ENCODE data around the gene DLG5. TPM values are rescaled to one million over a fixed set of nuclear protein-coding genes. Genes with fewer than 3 reads are reported as not detected.

Gene DLG5
- total RNA-seq, 2 experiments from 2014 or later, result 2.1 to 2.3 TPM

DNA sequence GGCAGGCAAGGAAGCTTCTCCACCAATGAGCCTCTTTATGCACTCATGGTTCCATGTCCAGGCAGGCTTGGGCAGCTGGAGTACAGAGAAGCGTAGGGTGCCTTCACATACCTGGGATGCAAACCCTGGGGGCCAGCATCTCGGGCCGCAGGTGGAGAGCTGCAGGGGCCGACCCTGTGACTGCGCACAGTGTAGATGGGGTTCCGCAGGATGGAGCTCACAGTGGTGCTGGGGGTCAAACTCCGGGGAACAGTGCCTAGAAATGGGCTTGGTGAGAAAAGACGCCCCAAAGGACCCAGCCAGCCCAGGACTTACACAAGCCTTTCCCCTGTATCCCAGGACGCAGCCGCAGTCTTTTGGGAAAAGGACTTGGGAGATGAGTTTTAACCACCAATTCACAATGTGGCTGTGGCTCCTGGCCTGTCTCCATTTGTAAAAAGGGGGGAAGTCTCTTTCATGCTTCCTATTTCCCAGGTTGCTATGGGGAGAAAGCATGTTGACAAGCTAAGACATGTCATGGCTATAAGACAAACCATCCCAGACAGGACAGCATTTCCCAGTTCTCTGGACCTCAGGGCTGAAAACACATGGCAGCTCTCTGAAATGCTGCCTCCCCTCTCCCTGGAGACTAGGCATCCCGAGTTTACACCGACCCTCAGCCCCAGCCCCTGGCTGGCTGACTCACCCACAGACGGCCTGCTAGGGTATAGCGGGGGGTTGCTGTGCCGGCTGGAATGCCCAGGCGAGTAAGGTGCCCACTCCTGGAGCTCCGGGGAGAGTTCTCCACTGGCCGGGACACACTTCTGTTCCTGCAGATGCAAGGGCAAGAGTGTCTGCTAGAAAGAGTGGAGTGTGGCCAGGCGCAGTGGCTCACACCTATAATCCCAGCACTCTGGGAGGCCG, 107.1 kb downstream of the DLG5 start:
- no peaks in the 10 kb centered on the region for H3K9me3 Mint-ChIP-seq (ENCODE audit: low read depth)
- DNase-seq (no peak), ATAC-seq (no peak)
- no peaks in the 10 kb centered on the region for H3K27me3 Mint-ChIP-seq
- H3K4me3 Mint-ChIP-seq, result no peak overlapping the region
- no peaks in the 10 kb centered on the region for H3K36me3 Mint-ChIP-seq (ENCODE audit: low read depth)
- H3K4me1 Mint-ChIP-seq, result peaks cover 6% of the 10 kb centered on the region
- intact Hi-C loops (cut with DNase I, micrococcal nuclease), result no loop called here
- ChIA-PET CTCF (interaction anchor here (0.6 to 1.1 kb wide), 2 partner anchors 40 to 655 kb away, joined by 3 read pairs; no protein-coding TSS in a partner anchor), POLR2A (interaction anchor here (0.6 kb wide), 1 partner anchor 1664 kb away, joined by 3 read pairs; no protein-coding TSS in a partner anchor)
- no peak overlapping the region for H3K27ac Mint-ChIP-seq

DNA sequence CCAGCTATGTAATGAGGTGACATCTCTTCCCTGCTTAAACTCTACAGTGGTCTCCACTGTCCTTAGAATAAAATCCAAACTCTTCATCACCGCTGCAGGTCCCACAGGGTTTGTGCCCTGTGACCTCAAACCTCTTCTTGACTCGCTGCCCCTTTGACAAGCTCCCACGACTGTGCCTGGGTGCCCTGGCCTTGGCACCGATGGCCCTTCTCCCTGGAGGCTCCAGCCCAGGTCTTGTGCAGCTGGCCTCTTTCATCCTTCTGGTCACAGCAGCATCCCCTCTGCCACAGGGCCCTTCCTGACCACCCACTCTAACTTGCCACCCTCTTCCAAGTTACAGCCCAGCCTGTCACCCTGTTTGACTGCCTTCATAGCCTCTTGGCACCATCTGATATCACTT, 108.2 kb downstream of the DLG5 start:
- Mint-ChIP-seq H3K36me3 (ENCODE audit: low read depth) (no peaks in the 10 kb centered on the region), H3K4me1 (peaks cover 6% of the 10 kb centered on the region), H3K27ac (no peak overlapping the region), H3K4me3 (no peak overlapping the region), H3K27me3 (no peaks in the 10 kb centered on the region), H3K9me3 (ENCODE audit: low read depth) (no peaks in the 10 kb centered on the region)
- no peak for ATAC-seq
- ChIA-PET POLR2A (no interaction called here), CTCF (interaction anchor here (0.5 kb wide), 1 partner anchor 63 kb away, joined by 3 read pairs; no protein-coding TSS in a partner anchor)
- intact Hi-C loops (cut with DNase I, micrococcal nuclease), result no loop called here
- no peak for DNase-seq

DNA sequence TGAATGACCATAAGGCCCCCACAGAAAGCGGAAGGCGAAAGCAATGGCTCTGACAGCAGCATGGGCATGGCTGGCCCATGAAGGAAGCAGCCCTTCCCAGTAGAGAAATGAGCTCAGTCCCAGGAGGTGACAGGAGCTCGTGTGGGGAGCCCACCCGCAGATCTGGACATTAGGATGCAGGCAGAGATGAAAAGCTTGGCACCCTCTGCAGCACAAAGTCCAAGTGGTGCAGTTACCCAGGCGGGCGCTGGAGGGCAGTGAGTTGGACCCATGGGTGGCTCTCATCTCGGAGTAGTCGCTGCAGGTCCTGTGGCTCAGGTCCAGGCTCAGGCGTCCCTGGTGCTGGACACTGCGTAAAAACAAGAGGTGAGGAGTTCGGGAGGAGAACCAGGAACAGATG, 109.0 kb downstream of the DLG5 start:
- Mint-ChIP-seq H3K9me3 (ENCODE audit: low read depth) (no peaks in the 10 kb centered on the region), H3K4me1 (peaks cover 6% of the 10 kb centered on the region), H3K27ac (no peak overlapping the region), H3K36me3 (ENCODE audit: low read depth) (no peaks in the 10 kb centered on the region), H3K4me3 (no peak overlapping the region), H3K27me3 (no peaks in the 10 kb centered on the region)
- CTCF ChIA-PET, result no interaction called here
- POLR2A ChIA-PET, result no interaction called here
- no peak for ATAC-seq
- DNase-seq, result no peak
- intact Hi-C loops (cut with DNase I, micrococcal nuclease), result no loop called here

DNA sequence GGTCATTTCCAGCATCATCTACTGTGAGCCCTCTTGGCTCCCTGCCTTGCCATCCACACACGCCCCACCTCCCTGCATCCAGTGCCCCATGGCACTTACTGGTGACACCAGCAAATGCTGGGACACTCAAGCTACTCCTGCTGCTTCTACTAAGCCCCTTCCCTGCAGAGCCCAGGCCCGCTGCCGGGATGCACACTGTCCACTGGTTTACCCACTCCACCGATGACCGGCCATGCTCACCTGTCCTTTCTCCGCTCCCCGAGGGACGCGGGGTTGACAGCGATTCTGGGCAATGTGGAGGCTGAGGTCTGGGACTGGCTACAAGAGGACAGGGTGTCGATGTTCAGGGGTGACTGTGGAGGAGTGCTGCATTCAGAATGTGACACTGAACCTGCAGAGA, 110.2 kb downstream of the DLG5 start:
- no peaks in the 10 kb centered on the region for H3K9me3 Mint-ChIP-seq (ENCODE audit: low read depth)
- CTCF ChIA-PET, result no interaction called here

DNA sequence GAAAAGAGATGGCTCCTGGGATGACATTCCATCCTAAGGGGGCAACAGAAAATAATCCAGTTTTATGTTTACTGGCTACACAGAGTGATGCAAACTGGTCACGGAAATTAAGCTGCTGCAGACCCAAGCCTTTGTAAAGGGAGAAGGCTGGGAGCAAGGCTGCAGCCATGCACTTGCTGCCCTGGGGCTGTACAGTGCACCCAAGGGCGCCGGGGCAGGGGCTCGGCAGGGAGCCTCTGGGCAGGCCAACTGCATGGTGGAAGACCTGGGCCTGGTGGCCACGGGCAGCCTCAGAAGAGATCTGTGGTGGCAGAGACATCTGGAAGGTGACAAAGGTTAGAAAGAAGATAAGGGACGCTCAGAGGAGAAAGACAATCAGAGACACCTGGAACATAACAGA, 113.8 kb downstream of the DLG5 start:
- POLR2A ChIA-PET, result no interaction called here
- Mint-ChIP-seq H3K36me3 (ENCODE audit: low read depth) (no peaks in the 10 kb centered on the region), H3K27me3 (no peaks in the 10 kb centered on the region), H3K4me1 (no peaks in the 10 kb centered on the region), H3K4me3 (no peak overlapping the region), H3K9me3 (ENCODE audit: low read depth) (no peaks in the 10 kb centered on the region), H3K27ac (no peak overlapping the region)
- no peak for DNase-seq
- intact Hi-C loops (cut with DNase I, micrococcal nuclease), result no loop called here
- CTCF ChIA-PET, result no interaction called here
- no peak for ATAC-seq

More for the DNA sequence above, 110.2 kb downstream of the DLG5 start:
- DNase-seq, result no peak
- Mint-ChIP-seq H3K27ac (no peak overlapping the region), H3K36me3 (ENCODE audit: low read depth) (no peaks in the 10 kb centered on the region), H3K4me3 (no peak overlapping the region), H3K4me1 (peaks cover 6% of the 10 kb centered on the region), H3K27me3 (no peaks in the 10 kb centered on the region)
- POLR2A ChIA-PET, result no interaction called here
- no peak for ATAC-seq
- intact Hi-C loops (cut with DNase I, micrococcal nuclease), result no loop called here

DNA sequence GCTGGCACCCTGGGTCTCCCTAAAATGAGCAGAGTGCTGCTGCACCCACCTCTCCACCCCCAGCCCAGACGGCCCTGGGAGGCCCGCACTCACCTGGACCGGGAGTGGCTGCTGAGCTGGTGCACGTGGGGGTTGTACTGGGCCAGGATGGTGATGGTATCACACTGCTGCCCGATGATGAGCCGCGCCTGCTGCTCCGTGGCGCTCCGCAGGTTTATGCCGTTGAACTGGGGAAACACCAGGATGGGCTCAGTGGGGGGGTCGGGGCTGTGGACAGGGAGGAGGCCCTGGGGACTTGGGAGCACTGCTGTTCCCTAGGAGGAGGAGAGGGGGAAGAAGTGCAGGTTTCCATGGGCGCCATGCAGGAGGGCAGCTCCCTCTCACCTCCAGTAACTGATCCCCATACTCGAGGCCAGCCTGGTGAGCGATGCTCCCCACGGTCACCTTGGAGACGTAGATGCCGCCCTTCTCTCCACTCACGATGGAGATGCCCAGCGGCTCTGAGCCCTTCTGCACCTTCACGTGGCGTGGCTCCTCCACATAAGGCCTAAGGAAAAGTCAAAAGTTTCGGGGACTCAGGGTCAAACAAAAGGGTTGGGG, 114.6 kb downstream of the DLG5 start:
- CTCF ChIA-PET, result no interaction called here
- no peaks in the 10 kb centered on the region for H3K4me1 Mint-ChIP-seq
- POLR2A ChIA-PET, result no interaction called here
- H3K4me3 Mint-ChIP-seq, result no peak overlapping the region
- H3K9me3 Mint-ChIP-seq (ENCODE audit: low read depth), result no peaks in the 10 kb centered on the region
- no peak overlapping the region for H3K27ac Mint-ChIP-seq
- ATAC-seq, result no peak
- H3K36me3 Mint-ChIP-seq (ENCODE audit: low read depth), result no peaks in the 10 kb centered on the region
- no peaks in the 10 kb centered on the region for H3K27me3 Mint-ChIP-seq
- no peak for DNase-seq
- intact Hi-C loops (cut with DNase I, micrococcal nuclease), result no loop called here

DNA sequence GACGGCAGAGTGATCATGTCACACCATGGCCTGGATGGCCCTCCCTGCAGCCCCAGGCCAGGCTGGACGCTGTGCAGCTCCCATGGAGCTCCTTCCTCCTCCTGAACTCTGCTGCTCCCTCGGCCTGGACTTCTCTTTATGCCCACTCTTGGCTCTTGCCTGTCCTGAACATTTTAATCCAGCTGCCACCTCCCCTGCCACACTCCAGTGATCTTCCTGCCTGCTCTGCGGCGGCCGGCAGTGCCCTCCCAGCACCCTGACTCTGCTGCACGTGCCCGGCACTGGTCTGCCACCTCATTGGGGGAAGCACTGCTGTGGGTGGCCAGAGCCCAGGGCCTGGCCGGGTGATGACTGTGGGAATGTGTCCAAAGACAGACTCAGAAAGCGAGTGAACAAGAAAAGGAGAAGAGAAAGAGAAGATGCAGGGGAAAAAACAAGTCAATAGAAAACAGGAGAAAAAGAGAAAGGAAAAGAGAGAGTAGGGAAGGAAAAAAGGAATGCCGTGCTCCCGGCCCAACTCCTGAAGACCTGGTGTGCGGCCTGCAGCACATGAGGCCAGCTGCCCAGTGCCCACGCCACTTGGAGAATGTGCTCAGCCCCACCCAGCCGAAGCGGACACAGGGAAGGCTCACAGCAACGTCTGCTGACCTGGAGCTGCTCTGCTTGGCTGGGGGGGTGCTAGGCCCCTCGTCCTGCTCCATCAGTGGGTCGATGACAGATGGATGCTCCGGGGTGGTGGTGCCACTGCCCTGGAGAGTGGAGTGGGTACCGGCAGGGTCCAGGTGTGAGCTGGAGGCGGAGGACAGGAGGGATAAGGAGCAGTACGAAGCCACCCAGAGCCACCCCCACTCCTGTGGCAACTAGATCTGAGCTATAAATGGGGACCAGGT, 115.9 kb downstream of the DLG5 start:
- Mint-ChIP-seq H3K4me3 (no peak overlapping the region), H3K36me3 (ENCODE audit: low read depth) (no peaks in the 10 kb centered on the region), H3K27ac (no peak overlapping the region), H3K9me3 (ENCODE audit: low read depth) (no peaks in the 10 kb centered on the region), H3K27me3 (no peaks in the 10 kb centered on the region), H3K4me1 (no peaks in the 10 kb centered on the region)
- POLR2A ChIA-PET, result no interaction called here
- no peak for ATAC-seq
- DNase-seq, result no peak
- CTCF ChIA-PET, result no interaction called here
- intact Hi-C loops (cut with DNase I, micrococcal nuclease), result no loop called here

DNA sequence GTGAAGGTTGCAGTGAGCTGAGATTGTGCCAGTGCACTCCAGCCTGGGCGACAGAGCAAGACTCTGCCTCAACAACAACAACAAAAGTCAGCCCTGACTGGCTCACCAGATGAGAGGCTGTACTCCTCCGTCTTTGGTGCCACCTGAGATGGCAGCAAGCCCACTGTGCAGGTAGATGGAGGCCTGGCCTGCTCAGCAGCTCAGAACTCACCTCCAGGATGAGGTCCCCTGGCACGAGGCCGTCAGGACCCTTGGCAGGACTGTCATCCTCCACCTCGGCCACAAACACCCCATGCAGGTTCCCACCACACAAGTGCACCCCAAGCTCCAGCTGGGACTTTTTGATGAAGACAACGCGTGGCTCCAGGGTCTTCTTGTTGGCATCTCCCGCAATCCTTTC, 117.2 kb downstream of the DLG5 start:
- ChIA-PET CTCF (no interaction called here), POLR2A (no interaction called here)
- no peak overlapping the region for H3K27ac Mint-ChIP-seq
- no peaks in the 10 kb centered on the region for H3K27me3 Mint-ChIP-seq
- H3K36me3 Mint-ChIP-seq (ENCODE audit: low read depth), result no peaks in the 10 kb centered on the region
- no peak for DNase-seq
- ATAC-seq, result no peak
- H3K9me3 Mint-ChIP-seq (ENCODE audit: low read depth), result no peaks in the 10 kb centered on the region
- no peaks in the 10 kb centered on the region for H3K4me1 Mint-ChIP-seq
- no peak overlapping the region for H3K4me3 Mint-ChIP-seq
- intact Hi-C loops (cut with DNase I, micrococcal nuclease), result no loop called here

DNA sequence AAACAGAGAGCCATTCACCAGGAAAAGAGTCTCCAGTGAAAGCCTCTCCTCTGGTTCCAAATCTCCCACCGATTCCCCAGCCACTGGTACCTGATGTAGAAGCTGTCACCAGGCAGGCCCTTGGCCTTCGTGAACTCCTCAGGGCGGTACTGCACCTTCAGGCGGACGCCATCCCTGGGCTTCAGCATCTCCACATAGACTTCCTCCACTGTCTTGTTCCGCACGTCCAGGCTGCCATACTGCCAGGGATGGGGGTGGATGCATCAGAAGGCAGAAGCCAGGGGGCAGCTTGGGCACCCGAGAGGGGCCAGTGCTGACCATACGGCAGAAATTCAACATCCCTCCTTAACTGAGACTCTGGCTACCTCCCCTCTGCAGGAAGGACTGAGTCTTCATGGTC, 118.8 kb downstream of the DLG5 start:
- no peak for ATAC-seq
- Mint-ChIP-seq H3K27ac (no peak overlapping the region), H3K9me3 (ENCODE audit: low read depth) (no peaks in the 10 kb centered on the region), H3K4me1 (no peaks in the 10 kb centered on the region), H3K27me3 (no peaks in the 10 kb centered on the region), H3K4me3 (no peak overlapping the region), H3K36me3 (ENCODE audit: low read depth) (no peaks in the 10 kb centered on the region)
- ChIA-PET CTCF (interaction anchor here (0.7 to 1.0 kb wide), 2 partner anchors 40 to 417 kb away, joined by 3 read pairs; no protein-coding TSS in a partner anchor), POLR2A (no interaction called here)
- intact Hi-C loops (cut with DNase I, micrococcal nuclease), result no loop called here
- DNase-seq, result no peak

DNA sequence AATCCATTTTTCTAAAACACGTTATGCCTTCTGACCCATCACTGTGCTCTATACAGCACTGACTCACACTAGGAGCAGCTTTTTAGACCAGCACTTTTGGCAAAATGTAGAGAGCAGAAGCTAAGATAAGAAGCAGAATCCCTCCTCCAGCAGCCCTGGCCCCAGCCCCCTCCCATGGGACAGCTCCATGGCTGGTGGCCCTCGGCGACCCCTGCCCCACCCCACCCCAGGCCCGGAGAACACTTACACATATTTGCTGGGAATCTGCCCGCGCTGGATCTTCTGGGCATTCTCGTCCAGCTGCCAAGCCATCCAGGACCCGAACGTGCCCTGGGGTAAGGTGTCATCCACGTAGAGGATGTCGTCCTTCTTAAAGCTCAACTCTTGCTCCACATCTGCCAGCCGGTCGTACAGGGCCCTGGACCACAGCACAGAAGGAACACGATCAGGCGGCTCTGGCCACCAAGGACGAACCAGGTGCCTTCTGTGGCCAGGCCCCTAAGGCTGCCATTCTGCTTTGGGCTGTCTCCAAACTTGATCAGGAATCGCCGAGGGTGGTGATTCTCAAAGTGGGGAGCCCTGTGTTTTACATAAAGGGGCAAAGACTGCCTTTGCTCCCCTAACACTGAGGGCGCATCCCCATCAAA, 119.9 kb downstream of the DLG5 start:
- Mint-ChIP-seq H3K27ac (no peak overlapping the region), H3K4me1 (peaks cover 7% of the 10 kb centered on the region), H3K4me3 (no peak overlapping the region), H3K36me3 (ENCODE audit: low read depth) (no peaks in the 10 kb centered on the region), H3K27me3 (no peaks in the 10 kb centered on the region), H3K9me3 (ENCODE audit: low read depth) (no peaks in the 10 kb centered on the region)
- ATAC-seq (no peak), DNase-seq (no peak)
- POLR2A ChIA-PET, result no interaction called here
- CTCF ChIA-PET, result interaction anchor here (0.6 to 1.0 kb wide), 3 partner anchors 41 to 418 kb away, joined by 3 read pairs; no protein-coding TSS in a partner anchor
- intact Hi-C loops (cut with DNase I, micrococcal nuclease), result no loop called here

DNA sequence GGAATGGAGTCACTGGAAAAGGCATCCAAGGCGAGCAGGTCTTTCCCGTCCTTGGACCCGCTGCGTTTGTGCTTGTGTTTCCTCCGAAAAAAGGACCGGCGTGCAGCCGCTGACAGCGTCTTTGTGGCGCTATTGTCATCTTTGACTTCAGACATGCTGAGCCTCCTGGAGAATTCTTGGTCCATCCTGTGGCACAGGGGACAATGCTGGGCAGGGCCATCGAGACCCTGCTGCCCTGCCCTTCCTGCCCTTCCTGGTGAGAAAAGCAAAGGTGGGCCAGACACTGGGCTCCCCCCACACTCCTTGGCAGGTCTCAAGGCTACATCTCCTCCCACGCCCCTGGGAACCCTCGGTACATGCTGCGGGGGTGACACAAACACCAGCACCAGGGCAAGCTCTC, 120.9 kb downstream of the DLG5 start:
- DNase-seq, result no peak
- Mint-ChIP-seq H3K9me3 (ENCODE audit: low read depth) (no peaks in the 10 kb centered on the region), H3K27ac (no peak overlapping the region), H3K4me3 (no peak overlapping the region), H3K4me1 (peaks cover 16% of the 10 kb centered on the region), H3K36me3 (ENCODE audit: low read depth) (no peaks in the 10 kb centered on the region), H3K27me3 (no peaks in the 10 kb centered on the region)
- ChIA-PET POLR2A (no interaction called here), CTCF (interaction anchor here (0.6 kb wide), 1 partner anchor 99 kb away, joined by 3 read pairs; no protein-coding TSS in a partner anchor)
- no peak for ATAC-seq
- intact Hi-C loops (cut with DNase I, micrococcal nuclease), result no loop called here

Measured in activated CD4-positive, alpha-beta T cell treated with anti-CD3 and anti-CD28 coated beads for 36 hours (primary cell).